COR-L47 (cell line): ENCODE measurements around the gene ATE1.

Source experiments
- DNase-seq: peaks from one replicate; lab custom pipeline; 2025; lab: John Stamatoyannopoulos, UW

Gene ATE1

DNA sequence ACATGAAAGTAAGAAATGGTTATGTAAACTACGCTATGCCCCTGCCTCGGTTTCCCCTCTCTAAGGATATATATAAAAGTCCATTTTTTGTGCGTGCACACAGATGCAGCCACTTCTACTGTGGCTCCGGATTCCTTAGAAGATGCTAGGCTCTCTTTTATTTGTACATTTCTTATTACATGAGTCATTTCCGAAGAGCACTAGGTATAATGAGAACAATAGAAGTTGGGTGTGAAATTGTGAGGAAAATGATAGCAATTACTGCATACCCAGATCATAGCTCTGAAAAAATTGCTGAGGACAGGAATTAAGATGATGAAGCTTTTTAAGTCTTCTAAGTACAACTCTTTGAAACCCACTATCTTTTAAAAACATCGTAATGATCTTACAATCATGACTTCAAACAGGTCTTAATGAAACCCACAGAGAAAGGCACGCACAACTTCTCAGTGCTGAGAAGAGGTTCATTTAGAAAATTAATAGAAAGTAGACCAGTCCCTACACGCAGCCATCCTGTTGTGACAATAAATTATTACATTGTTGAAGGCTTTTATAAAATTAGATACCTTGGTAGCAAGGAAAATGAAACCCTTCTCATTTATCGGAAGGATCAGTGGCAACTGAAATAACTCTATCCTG, 233.4 kb downstream of the ATE1 start:
- DNase-seq, result no peak

- no peak for DNase-seq
Measured at GRCh38 chr10:121692626-121693025, 235.2 kb downstream of the ATE1 start.

GRCh38 chr10:121690970-121691369, 236.9 kb downstream of the ATE1 start:
- no peak for DNase-seq
